Measurements from ENCODE around the gene NEK1.
A peak's percentile ranks its signal among the peaks of the same experiment; 100 is the strongest.
"Not testable (repeated sequence)": the region's sequence is repeated elsewhere in the genome, so short reads cannot be mapped to it uniquely, and the experiment has no call there.

Gene NEK1

DNA sequence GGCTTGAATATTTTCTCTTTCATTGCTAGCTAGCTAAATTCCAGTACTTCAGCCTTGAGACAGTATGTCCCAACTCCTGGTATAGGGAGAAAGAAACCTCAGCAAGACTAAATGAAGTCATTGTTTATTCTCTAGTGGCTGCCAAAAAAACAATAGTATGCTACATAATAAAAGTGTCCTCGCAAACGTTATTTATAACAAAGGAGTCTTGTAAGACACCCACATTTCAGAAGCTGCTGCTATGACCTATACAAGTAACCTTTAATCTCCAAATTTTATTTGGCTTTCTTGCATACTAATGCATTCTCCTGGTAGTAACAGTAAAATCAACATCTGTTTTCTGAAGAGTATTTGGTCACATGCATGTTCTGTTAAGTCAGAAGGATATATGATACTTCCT, 28.8 kb downstream of the NEK1 start:
- DNase-seq: no peak

GRCh38 chr4:169582706-169583105, 29.7 kb downstream of the NEK1 start:
- DNase-seq: no peak

- no peak for DNase-seq
Measured at GRCh38 chr4:169582203-169582602, 30.2 kb downstream of the NEK1 start.

GRCh38 chr4:169573889-169574288, 38.5 kb downstream of the NEK1 start:
- DNase-seq: no peak

GRCh38 chr4:169571435-169571834, 40.9 kb downstream of the NEK1 start:
- DNase-seq: no peak

GRCh38 chr4:169571012-169571411, 41.4 kb downstream of the NEK1 start:
- not testable (repeated sequence) for DNase-seq

- DNase-seq: not testable (repeated sequence)
Measured at GRCh38 chr4:169570266-169570665, 42.1 kb downstream of the NEK1 start.

DNA sequence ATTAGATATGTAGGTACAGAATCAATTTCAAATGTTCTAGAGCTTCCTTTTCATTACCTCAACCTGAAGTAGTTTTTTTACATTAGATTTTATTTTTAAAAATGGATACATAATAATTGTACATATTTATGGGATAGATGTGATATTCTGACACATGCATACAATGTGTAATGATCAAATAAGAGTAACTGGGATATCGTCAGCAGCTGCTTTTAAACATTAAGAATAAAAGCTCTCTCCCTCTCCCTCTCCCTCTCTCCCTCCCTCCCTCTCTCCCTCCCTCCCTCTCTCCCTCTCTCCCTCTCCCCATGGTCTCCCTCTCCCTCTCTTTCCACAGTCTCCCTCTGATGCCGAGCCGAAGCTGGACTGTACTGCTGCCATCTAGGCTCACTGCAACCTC, 43.2 kb downstream of the NEK1 start:
- DNase-seq: not testable (repeated sequence)

GRCh38 chr4:169567916-169568315, 44.5 kb downstream of the NEK1 start:
- no peak for DNase-seq

GRCh38 chr4:169566021-169566818, 46.2 kb downstream of the NEK1 start:
- DNase-seq: no peak

DNA sequence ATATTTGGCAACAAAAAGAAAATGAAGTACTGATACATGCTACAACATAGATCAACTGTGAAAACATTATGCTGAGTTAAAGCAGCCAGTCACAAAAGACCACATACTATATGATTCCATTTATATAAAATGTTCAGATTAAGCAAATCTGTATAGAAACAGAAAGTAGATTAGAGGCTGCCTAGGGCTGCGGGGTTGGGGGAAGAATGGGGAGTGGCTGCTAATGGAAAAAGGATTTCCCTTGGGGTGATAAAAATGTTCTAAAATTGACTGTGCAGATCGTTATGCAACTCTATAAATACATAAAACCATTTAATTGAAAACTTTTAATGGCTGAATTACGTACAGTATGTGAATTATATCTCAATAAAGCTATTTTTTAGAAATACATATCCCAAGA, 46.8 kb downstream of the NEK1 start:
- DNase-seq: no peak

DNA sequence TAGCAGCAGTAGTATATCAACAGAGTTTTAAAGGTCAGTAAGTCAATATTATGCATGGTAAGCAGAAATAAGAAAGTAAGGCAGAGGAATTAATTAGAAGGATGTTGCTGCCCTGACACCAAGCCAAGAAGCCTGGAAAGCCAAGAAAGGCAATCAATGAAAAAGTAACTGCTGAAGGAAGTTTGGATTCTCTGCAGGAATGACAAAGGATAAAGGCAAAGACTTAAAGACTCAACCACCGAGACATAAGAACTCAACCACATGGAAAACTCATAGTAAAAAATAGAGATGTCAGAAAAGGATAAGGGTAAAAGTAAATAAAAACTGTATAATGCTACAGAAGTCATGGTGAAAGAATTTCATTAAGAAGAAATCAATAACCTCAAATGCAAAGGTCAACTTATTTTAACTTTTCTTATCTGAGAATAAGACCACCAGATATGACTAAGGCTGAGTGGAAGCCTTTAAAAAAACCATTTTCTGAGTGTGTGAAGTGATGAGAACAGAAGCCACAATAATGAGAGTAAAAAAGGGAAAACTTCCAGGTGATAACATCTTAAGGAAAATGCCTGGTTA, 55.2 kb downstream of the NEK1 start:
- peak; percentile 24 for DNase-seq

DNA sequence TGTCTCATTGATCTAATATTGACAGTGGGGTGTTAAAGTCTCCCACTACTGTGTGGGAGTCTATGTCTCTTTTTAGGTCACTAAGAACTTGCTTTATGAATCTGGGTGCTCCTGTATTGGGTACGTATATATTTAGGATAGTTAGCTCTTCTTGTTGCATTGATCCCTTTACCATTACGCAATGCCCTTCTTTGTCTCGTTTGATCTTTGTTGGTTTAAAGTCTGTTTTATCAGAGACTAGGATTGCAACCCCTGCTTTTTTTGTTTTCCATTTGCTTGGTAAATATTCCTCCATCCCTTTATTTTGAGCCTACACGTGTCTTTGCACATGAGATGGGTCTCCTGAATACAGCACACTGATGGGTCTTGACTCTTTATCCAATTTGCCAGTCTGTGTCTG, 65.8 kb downstream of the NEK1 start:
- not testable (repeated sequence) for DNase-seq

DNA sequence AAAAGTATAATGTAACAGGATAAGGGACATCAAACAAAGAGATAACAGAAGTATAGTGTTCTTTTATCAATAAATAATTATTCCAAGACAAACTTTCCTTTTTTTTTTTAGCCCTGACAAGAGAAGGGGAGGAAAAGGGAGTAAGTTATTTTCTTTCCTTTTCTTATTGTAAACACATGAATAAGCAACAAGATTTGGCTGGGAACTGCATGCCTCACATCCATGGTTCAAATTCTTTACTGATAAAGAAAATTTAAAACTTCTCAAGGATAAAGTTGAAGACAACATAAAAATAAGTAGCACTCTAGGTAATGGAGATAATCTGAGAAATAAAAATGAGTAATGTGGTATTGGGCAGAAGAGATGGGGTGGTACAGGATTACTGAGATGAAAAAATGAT, 71.6 kb downstream of the NEK1 start:
- no peak for DNase-seq

DNA sequence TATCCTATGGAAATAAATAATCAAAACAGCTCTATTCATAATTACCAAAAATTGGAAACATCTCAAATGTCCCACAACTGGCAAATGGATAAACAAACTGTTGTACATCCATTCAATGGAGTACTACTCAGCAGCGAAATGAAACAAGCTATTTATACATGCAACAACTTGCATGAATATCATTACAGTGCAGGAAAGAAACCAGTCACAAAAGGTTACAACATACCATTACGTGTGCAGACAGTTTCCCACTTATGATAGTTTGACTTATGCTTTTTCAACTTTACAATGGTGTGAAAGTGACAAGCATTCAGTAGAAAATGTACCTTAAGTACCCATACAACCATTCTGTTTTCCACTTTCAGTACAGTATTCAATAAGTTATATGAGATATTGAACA, 82.3 kb downstream of the NEK1 start:
- DNase-seq: no peak

GRCh38 chr4:169523796-169524195, 88.6 kb downstream of the NEK1 start:
- no peak for DNase-seq

DNA sequence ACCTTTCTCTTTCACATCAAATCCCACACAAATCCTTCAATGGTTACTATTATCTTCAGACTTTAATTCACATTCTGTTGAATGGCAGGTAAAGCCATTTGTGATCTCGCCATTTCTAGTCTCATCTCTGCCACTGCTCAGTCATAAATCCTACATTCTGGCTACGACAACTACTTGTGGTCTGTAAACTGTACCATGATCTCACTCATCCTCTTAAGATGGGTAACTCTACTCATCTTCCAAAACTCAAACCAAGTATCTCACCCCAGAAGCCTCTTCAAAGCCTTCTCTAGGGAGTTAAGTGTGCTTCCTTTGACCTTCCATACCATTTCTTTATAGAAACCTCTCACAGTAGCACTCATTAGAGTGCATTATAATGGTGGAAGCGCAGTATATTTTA, 101.8 kb downstream of the NEK1 start:
- no peak for DNase-seq

DNA sequence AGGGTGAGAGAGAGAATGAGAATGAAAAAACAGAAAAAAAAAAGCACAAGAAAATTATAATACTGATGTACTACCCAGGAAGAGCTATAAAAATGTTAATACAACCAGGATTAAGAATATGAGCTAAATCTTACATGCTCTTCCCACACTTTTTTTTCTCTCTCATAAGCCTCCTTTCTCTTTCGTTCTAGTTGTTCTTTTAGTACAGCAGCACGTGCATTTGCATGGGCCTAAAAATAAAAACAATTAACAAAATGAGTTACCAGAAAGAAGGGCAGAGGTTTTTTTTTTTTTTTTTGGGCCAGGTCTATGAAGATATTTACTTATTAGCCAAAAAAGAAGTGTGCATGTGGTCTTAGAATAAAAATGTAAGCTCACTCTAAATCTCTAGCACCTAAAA, 105.5 kb downstream of the NEK1 start:
- DNase-seq: no peak

- not testable (repeated sequence) for DNase-seq
Measured at GRCh38 chr4:169499907-169500306, 112.5 kb downstream of the NEK1 start.

- DNase-seq: not testable (repeated sequence)
Measured at GRCh38 chr4:169494234-169494633, 118.1 kb downstream of the NEK1 start.

DNA sequence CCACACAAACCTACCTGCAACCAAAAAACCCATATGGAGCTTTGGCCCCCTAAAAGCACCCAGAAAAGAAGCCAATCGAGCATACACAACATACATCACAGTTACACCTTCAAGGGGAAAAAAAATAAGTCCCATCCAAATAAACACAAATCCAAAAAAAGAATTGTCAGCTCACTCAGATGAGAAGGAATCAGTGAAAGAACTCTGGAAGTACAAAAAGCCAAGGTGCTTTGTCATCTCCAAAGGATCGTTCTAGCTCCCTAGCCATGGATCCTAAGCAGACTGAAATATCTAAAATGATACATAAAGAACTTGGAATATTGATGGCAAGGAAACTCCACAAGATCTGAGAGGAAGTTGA, 119.2 kb downstream of the NEK1 start:
- no peak for DNase-seq

- no peak for DNase-seq
Measured at GRCh38 chr4:169492436-169493163, 119.8 kb downstream of the NEK1 start.

- no peak for DNase-seq
Measured at GRCh38 chr4:169491211-169491610, 121.2 kb downstream of the NEK1 start.

DNA sequence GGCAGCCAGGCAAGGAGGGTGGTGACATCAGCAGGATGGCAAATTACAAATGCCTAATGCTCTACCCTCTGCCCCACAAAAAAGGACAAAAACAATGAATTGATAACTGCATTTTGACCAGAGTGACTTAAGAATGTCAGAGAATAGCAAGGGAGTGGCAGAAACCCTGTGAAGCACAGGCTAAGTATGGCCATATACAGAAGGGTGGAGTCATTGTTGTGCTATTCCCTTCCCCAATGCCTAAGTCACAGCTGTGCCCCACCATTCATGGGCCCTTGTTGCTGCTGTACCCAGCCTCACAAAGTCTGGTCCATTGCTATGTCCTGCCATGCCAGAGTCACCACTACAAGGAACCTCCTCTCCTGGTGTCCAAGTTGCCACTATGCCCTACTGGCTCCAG, 123.1 kb downstream of the NEK1 start:
- DNase-seq: no peak
